GM18873 (cell line): ENCODE measurements around the gene RHBDL1.
"Not testable (repeated sequence)": the region's sequence is repeated elsewhere in the genome, so short reads cannot be mapped to it uniquely, and the experiment has no call there.

Source experiments
- ATAC-seq: cut with Tn5 transposase; IDR thresholded peaks from one replicate; pipeline ENCODE4 v1.9.1; 2021; ENCODE audit warnings: mild to moderate bottlenecking, moderate library complexity, moderate number of reproducible peaks; ENCODE audit not compliant: unreplicated experiment, low FRiP score

RHBDL1 gene

DNA sequence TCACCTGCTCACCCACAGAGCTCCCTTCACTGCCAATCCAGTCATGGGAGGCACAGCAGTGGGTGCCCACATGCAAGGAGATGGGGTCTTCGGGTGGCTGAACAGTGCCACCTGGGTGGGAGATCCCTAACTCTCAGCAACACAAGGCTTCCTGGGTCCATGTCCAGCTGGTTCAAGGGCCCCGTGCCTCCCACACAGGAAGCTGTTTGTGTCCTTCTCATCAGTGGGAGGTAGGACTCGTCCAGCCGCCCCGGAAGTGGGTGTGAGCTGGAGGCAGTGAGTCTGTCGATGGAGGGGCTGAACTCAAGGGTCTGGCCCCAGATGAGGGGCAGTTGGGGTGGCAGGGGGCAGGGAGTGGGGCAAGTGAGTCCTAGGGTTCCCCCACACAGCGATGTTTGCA, 28.6 kb downstream of the RHBDL1 start:
- no peak for ATAC-seq

DNA sequence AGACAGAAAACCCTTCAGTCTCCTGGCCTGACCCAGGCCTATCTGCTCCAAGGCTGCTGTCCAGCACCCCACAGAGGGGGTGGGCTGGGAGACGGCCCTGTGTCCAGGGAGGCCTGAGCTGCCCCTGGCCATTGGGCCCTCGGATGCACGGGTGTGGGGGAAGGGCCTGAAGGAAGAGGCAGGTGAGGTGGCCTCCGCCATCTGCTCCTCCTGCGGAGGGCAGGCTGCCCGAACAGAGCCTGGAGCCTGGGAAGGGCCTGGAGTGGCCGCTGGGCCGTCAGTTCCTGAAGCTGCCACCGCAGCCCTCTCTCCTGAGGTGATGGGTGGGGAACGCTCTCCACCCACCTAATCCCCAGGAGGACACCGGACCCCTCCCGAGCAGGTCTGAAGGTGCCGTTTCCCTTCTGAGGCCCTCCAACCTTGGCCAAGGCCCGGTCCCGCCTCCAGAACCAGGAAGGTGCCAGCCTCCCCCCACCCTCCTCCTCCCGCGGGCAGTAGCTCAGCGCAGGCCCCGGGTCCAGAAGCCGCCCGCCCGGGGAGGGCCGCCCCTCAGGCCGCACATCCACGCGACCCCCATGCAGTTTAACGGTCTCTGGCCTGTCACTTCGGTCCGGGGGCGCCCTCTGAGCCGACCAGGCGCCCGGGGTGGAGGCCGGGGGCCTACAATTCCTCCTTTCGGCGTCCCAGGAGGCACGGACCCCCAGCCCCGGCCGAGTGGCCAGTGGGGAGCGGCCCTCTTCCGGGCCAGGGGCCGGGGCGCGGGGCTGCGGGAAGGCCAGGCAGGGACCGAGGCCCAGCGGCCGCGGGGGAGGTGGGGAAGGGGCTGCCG, 29.3 kb downstream of the RHBDL1 start:
- no peak for ATAC-seq

DNA sequence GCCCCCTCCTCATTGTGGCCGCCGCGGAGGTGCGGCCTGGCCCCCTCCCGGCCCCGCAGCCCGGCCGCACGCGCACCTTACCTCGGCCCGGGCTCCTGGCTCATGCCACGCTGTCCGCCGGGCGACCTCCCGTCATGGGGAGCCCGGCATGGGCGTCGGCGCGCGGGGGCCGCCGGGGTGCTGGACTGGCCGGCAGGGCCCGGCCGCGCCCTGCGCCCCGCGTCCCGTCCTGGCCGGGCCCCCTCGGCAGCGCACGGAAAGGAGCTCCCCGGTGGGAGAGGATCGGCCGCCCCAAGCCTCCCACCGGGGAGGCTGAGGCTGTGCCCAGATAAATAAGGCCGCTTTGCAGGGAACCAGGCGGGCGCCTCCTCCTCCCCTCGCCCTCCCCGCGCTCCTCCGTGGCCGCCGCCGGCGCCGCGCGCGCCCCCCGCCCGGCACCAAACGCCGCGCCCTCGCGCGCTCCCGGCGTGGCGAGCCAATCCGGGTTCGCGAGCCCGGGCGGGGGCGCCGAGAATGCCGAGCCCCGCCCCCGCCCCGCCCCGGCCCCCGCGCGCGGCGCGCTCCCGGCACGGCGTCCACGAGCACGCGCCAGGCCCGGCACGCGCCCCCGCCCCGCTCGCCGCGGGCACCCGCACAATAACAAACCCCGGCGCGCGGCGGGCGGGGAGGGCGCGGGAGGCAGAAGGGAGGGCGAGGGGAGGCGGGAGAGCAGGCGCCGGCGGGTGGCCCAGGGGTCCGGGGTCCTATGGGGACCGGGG, 30.1 kb downstream of the RHBDL1 start, which contains the start of gene FBXL16:
Gene FBXL16 (minus strand): TSS at position 371 of the 758 bp plus-strand sequence. CDS start 8,396 bp downstream, outside the sequence.
- ATAC-seq: no peak

DNA sequence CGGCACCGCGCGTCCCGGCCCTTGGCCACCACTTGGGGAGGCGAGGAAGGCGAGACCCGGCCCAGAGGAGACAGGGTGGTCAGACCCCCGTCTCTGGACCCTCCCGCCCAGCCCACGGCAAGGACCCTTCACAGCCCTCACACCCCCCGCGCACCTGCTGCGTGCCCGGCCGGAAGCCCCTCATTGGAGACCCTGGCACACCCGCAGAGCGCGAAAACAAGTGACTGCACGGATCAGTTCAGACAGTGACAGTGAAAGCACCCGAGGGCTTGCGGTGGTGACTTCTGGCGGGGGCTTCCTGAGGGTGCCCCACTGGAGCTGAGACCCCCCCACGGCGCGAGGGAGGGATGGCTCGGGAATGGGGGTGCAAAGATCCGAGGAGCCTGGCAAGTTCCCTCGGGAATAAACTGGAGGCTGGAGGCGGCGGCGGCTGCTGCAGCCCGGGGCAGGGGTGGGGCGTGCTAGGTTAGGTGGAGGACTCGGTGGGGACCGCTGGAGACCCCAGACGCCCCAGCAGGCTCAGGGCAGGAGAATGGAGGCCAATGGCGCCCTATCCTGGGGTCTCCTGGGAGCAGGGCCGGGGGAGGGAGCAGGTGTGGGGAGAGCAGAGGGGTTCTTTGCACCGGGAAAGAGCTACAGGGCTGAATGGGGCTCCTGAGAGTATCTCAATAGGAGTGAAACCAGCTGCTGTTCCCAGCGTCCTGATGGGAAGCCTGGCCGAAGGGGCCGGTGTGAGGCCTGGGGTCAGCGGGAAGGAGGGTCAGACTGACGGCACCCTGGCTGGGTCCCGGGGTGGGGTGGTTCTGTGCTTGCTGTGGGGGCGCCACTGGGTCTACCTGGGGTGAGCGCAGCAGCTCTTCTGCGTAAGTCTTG, 31.0 kb downstream of the RHBDL1 start:
- no peak for ATAC-seq

DNA sequence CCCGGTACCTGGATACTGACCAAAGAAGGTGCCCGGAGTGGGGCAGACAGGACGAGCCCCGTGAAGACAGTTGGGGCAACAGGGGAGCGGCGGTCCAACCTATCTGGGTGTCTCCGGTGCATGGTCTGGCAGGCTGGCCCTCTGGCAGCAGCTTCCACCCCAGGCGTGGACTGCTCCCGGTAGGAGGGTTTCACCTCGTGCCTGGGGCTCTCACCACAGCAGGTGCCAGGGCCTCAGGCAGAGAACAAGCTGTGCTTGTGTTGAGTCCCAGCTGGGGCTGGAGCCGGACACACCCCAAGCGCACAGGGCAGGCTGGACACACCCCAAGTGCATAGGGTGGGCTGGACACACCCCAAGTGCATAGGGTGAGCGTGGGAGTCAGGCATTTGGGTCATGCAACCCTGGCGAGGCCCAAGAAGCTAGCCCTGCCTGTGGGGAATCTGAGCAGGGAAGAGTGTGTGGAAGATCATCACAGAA, 31.6 kb downstream of the RHBDL1 start:
- ATAC-seq: no peak

DNA sequence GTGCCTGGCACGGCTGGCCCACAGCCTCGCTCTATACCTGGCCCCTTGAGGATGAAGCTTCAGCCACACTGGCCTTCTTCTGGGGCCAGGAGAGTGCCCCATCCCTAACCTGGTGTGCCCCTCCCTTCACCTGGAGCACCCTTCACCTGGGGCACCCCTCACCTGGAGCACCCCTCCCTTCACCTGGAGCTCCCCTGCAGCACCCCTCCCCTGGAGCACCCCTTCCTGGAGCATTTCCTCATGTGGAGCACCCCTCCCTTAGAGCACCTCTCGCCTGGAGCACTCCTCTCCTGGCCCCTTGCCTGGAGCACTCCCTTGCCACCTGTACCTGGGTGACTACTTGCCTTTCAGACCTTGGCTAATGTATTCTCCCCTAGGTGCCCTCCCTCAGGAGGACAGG, 32.5 kb downstream of the RHBDL1 start:
- no peak for ATAC-seq

DNA sequence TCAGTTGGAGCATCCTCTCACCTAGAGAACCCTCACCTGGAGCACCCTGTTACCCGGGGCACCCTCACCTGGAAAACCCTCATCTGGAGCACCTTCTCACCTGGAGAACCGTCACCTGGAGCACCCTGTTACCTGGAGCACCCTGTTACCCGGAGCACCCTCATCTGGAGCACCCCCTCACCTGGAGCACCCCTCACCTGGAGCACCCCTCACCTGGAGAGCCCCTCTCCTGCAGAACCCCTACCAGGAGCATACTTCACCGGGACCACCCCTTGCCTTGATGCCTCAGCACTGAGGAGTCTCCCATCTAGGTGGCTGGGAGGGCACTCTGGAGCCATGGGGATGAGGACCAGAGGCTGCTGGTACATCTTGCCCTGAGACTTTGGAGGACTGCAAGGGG, 33.5 kb downstream of the RHBDL1 start:
- ATAC-seq: no peak

DNA sequence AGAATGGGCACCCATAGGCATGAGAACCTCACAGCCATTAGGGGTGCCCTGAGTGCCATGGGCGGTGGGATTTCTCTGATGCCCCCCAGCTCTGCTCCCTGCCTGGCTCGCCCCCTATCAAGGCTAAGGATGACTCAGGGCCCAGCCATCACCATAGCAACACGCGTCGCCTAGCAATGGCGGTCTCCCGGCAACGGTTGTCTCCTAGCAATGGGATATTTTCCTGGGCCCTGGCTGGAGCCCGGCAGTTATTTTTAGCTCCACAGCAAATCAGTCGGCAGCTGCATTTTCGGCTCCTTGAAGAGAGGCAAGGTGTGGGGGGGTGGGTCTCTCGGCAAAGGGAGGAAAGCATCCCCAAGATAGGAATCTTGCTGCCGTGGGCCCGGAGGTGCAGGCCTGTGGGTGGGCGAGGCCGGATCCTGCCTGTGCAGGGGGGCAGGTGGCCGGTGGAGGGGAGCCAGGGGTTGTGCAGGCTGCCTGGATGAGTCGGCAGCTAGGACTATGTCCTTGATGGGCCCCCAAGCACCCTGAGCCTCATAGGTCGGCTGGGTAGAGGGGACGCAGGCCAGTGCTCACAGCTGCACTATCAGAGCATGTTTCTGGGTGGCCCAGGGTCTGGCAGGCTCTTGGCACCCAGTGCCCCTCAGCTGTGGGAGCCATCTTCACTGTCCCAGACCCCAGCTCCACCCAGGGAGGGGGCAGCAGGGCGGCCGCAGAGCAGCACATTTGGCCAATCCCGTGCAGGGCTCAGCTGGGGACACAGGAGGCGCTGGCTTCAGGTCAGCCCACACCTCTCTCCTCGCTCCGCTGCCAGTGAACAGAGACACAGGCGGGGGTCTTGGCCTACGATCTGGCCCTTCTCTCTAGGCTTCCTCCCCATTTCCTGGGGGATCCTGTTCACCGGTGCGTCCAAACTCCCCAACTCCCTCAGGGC, 34.4 kb downstream of the RHBDL1 start:
- no peak for ATAC-seq

DNA sequence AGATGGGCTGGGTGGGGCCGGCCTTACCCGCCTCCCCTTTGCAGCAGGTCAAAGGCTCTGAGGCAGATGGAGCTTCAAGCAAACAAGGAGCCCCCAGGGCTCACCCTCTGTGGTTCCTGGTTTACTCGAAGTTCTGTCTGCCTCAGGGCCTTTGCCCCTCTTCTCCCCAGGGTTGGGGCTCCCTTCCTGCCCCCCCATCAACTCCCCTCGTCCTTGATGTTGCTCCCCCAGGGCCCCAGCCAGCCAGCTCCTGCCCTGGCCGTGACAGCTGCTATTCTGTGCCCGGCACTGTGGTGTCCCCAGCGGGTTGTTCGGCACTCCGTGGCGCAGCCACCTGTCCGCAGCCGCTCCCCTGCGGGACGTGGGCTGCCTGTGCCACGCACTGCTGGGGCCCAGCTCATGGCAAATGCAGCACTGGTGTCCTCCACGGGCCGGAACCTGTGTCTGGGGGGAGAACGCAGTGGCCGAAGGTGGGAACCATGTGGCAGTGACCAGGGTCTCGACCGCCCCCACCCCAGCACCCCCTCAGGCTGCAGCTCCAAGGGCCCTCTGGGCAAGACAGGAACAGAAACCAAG, 35.1 kb downstream of the RHBDL1 start:
- ATAC-seq: no peak

DNA sequence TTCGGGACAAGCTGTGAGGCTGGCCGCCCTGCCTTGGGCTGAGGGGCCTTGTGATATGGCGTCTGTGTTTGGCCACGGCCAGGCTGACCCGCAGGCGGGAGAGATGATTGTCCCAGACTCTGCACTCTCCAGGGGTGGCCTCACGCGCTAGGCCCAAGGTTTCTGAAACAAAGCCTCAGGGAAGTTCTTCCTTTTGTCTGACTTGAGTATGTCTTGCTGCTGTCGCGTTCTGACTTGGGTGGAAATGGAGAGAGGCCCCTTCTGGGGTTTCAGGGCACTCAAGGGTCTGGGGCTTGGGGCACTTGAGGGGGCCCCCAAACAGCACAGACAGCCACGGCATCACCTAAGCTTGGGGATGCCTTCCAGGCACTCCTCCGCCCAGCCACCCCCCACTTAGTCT, 35.6 kb downstream of the RHBDL1 start:
- no peak for ATAC-seq

DNA sequence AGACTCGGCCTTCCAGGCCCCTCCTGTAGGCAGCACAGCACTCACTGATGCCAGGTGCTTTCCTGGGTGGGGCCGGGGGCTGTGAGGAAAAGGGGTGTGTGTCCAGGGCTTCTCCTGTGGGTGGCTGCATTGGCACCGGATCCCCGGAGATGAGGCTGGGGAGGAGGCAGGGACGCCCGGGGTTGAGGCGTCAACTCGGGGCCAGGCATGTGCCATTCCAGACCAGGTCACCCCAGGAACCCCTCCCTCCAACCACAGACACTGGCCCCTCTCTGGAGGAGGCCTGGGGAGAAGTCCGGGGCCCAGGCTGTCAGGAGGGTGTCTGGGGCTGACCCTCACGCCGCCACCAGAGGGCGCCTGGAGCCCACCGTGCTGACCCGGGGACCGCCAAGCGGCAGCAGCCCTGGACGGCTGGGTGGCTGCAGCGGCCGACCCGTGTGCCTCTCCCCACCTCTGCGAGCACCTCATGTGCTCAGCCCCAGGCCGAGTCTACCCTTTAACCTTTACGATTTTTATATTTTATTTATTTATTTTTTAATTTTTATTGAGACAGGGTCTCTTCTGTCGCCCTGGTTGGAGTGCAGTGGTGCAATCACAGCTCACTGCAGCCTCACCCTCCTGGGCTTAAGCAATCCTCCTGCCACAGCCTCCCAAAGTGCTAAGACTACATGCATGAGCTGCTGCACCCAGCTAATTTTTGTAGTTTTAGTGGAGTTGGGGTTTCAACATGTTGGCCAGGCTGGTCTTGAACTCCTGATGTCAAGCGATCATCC, 36.3 kb downstream of the RHBDL1 start:
- ATAC-seq: no peak

DNA sequence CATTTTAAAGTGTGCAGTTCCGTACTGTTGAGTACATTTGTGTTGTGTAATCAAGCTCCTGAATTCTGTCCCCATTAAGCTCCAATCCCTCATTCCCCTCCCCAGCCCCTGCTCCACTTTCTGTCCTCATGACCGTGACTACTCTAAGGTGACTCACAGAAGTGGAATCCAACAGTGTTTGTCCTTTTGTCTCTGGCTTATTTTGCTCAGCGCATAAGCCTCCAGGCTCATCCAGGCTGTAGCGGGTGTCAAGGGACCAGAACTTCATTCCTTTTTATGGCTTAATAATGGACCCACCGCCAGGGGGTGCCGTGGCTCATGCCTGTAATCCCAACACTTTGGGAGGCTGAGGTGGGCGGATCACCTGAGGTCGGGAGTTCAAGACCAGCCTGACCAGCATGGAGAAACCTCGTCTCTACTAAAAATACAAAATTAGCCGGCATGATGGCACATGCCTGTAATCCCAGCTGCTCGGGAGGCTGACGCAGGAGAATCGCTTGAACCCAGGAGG, 37.3 kb downstream of the RHBDL1 start:
- not testable (repeated sequence) for ATAC-seq

DNA sequence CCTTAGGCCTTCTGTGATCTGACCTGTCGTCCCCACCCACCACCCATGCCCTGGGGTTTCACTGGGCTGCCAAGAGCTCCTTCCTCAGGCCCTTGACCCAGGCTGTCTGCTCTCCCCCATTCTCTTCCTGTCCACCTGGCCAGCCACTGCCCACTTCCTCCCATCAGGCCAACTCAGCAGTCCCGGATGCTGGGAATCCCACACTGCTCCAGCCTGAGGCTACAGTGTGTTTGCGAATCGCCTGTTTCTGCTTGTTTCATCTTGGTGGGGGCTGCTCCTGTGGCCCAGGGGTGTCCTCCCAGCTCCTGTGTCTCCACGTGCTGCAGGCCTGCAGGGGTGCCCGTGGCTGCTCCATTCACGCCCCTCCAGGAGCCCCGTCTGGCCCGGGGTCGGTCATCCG, 38.6 kb downstream of the RHBDL1 start:
- no peak for ATAC-seq

DNA sequence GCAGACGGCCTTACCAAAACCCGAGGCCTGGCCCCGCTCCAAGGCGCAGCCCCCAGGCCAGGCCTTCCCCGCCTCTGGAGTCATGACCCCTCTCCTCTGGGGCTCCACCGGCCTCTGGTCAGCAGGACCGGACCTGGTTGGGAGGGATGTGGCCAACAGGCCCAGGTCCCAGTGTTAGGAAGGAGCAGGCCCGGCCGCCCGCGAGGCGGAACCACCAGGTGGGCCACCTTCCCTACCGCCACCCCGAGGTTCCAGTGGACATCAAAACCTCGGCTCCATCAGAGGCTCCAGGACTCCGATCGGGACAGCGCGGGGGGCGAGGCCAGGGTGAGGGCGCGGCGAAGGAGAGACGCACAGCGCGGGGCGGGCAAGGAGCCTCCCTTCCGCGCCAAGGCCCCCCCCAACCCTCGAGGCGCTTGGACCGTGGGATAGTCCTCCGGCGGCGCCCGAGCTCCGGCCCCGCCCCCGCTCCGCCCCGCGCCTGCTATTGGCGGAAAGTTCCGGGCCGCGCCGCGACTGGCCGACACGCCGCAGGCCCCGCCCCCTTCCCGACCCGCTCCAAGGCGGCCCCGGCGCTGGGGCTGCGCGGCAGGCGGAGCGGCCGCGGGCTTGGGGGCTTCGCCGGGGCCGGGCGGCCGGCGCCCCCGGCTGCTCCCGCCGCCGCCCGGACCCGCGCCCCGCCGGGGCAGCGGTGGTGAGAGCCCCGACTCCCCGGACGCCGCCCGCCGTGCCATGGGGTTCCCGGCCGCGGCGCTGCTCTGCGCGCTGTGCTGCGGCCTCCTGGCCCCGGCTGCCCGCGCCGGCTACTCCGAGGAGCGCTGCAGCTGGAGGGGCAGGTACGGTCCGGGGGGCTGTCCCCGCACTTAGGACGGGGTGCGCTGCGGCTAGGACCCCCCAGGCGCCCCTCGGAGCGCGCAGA, 39.3 kb downstream of the RHBDL1 start, which contains the start of gene METRN:
Gene METRN (plus strand): TSS at position 561 of the 919 bp plus-strand sequence. CDS start 172 bp downstream, at position 733.
- ATAC-seq: no peak

DNA sequence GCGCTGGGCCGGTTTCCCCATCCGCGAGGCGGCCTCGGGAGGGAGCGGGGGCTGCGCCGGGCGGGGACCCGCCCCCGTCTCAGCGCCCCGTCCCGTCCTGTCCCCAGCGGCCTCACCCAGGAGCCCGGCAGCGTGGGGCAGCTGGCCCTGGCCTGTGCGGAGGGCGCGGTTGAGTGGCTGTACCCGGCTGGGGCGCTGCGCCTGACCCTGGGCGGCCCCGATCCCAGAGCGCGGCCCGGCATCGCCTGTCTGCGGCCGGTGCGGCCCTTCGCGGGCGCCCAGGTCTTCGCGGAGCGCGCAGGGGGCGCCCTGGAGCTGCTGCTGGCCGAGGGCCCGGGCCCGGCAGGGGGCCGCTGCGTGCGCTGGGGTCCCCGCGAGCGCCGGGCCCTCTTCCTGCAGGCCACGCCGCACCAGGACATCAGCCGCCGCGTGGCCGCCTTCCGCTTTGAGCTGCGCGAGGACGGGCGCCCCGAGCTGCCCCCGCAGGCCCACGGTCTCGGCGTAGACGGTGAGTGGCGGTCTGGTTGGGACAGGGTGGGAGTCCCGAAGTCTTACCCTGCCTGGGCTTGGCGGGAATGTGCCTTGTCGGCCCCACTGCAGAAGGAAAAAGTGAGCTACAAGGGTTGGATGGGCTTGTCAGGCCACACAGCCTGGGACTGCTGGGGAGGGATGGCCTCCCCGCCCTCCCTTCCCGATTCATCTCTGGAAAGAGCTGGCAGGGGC, 40.2 kb downstream of the RHBDL1 start:
- ATAC-seq: no peak

DNA sequence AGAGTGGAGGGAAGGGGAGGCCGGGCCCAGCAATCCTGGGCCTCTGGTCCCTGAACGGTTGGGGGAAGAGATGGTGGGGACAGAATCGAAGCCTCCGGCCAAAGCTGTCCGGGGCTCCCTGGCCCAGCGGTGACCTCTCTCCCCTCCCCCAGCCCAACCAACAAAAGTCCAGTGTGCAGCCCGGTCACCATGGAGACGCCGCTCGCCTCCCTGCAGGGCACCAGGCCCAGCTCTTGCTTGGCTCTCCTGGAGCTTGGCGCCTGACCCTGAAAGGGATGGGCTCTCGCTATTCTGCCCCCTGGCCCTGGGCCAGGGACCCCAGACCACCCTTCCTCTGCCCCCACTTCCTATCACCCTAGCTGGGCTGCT, 40.7 kb downstream of the RHBDL1 start:
- ATAC-seq: no peak
